ENCODE data around the gene CTXN1. TPM values are rescaled to one million over a fixed set of nuclear protein-coding genes. Genes with fewer than 3 reads are reported as not detected.
A peak's percentile ranks its signal among the peaks of the same experiment; 100 is the strongest.

The CTXN1 gene
- total RNA-seq, 1 donor from 2014 or later = 14.2 TPM

DNA sequence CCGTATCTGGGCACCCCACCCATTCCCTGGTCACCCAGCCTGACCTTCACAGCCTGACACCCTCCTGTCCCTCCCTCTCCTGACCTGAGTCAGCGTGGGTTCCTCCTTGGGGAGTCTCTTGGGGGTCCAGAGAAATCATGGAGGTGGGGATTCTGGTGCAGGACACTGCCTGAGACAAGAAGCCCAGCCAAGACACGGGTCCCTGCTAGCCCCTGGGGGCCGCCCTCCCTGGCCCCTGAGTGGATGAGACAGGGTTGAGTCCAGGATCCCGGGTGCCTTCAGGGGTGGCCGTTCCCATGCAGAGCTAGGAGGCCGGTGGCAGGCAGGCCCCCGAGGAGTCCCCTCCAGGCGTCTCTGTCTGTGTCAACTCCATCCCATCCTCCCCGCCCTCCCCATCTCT lies 20.7 kb downstream of the CTXN1 start:
- TF ChIP-seq POLR2A (IDR thresholded peaks at IDR 0.05) (no peak), POLR2AphosphoS5 (IDR thresholded peaks at IDR 0.05; ENCODE audit: insufficient read depth in 1 of 2, low read depth in 1 of 2) (no peak)
- TF ChIP-seq, protein P1, sequence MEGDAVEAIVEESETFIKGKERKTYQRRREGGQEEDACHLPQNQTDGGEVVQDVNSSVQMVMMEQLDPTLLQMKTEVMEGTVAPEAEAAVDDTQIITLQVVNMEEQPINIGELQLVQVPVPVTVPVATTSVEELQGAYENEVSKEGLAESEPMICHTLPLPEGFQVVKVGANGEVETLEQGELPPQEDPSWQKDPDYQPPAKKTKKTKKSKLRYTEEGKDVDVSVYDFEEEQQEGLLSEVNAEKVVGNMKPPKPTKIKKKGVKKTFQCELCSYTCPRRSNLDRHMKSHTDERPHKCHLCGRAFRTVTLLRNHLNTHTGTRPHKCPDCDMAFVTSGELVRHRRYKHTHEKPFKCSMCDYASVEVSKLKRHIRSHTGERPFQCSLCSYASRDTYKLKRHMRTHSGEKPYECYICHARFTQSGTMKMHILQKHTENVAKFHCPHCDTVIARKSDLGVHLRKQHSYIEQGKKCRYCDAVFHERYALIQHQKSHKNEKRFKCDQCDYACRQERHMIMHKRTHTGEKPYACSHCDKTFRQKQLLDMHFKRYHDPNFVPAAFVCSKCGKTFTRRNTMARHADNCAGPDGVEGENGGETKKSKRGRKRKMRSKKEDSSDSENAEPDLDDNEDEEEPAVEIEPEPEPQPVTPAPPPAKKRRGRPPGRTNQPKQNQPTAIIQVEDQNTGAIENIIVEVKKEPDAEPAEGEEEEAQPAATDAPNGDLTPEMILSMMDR (IDR thresholded peaks at IDR 0.05) = no peak
- Histone ChIP-seq H3K27me3 (no peaks in the 10 kb centered on the region), H3K4me1 (peaks cover 61% of the 10 kb centered on the region), H3K27ac (no peak overlapping the region), H3K4me3 (no peak overlapping the region), H3K9me3 (no peaks in the 10 kb centered on the region), H3K36me3 (peaks cover 0 to 16% of the 10 kb centered on the region in 2 donors)
- intact Hi-C loops (cut with DNase I) = no loop called here
- DNase-seq (ENCODE audit: extremely low spot score in 2 of 2) = no peak

DNA sequence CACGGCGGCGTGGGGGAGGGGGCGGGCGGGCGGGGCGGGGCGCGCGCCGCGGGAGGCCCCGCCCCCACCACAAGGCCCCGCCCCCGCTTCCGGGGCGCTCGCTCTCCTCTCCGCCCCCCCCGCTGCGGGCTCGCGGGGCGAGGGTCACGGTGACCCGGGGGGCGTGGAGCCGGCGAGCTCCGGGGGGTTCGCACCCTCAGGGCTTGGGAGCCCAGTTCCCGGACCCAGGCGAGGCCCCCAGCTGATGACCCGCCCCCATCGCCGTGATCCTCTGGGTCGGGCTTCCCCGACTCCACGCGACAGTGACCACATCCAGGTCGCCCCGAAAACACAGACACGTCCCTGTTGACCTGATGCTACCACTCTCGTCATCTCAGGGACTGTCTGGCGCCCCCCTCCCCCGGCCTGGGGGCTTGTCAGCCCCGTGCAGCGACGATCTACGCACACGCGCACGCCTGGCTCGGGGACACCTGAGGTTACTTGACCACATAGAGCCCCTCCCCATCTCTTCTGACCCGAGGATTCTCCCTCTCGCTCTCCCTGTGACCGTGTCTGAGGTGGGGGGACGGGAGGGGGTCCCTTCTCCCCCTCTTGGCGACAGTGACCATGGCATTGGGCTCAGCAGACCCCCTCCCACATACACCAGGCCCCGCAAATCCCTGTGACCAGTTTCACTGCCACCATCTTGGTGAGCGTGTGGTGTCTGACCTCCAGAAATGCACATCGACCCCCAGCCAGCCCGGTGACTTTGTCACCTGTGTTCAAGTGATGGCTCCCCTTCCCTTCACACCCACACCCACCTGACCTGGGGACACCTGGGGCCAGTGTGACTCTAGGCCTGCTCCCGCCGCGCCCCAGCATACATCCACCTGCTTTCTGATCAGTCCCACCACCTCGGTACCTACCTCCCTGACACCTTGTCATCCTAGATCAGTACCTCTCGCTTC lies 21.6 kb downstream of the CTXN1 start:
- DNase-seq (ENCODE audit: extremely low spot score in 2 of 2) = no peak
- H3K4me3 ChIP-seq = peak overlapping the region; percentile 86 to 99
- intact Hi-C loops (cut with DNase I) = no loop called here
- H3K9me3 ChIP-seq = no peaks in the 10 kb centered on the region
- peaks cover 70% of the 10 kb centered on the region for H3K4me1 ChIP-seq
- peaks cover 0 to 9% of the 10 kb centered on the region in 2 donors for H3K36me3 ChIP-seq
- peak overlapping the region; percentile 91 for H3K27ac ChIP-seq
- no peaks in the 10 kb centered on the region for H3K27me3 ChIP-seq
- TF ChIP-seq, protein P1 (IDR thresholded peaks at IDR 0.05) = no peak
- TF ChIP-seq POLR2A (IDR thresholded peaks at IDR 0.05) (no peak), POLR2AphosphoS5 (IDR thresholded peaks at IDR 0.05; ENCODE audit: insufficient read depth in 1 of 2, low read depth in 1 of 2) (no peak)

DNA sequence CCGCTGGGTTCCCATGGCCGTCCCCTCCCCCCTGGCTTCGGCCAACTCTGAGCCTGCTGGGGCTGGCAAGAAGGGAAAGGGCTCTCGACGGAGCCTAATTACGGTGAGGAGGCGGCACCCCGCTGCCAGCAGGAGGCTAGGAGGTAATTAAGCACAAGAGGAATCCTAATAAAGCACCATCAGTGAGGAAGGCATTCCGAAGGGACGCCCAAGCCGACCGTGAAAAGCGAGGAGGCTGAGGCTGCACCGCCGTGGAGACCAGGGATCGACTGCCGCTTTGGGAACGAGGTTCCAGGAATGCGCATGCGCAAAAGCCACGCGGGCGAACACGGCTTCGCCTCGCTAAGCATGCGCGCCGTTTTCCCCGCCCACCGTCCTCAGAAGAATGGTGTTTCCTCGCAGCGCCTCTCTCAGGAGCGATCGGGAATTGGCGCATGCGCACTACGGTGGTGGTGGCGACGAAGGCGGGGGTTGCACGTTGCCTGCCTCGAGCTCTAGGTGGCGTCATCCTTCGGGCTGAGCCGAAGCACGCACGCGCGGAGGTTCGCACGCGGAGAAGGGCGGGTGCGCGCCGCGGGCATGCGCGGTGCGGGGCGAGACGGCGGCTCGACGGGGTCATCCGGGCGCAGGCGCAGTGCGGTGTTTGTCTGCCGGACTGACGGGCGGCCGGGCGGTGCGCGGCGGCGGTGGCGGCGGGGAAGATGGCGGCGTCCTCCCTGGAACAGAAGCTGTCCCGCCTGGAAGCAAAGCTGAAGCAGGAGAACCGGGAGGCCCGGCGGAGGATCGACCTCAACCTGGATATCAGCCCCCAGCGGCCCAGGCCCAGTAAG lies 22.5 kb downstream of the CTXN1 start, which contains the start of gene MAP2K7:
TSS of gene MAP2K7 (plus strand) at position 634 of the 830 bp plus-strand sequence. CDS start at position 702, 68 bp downstream.
- peaks cover 69% of the 10 kb centered on the region for H3K4me1 ChIP-seq

DNA sequence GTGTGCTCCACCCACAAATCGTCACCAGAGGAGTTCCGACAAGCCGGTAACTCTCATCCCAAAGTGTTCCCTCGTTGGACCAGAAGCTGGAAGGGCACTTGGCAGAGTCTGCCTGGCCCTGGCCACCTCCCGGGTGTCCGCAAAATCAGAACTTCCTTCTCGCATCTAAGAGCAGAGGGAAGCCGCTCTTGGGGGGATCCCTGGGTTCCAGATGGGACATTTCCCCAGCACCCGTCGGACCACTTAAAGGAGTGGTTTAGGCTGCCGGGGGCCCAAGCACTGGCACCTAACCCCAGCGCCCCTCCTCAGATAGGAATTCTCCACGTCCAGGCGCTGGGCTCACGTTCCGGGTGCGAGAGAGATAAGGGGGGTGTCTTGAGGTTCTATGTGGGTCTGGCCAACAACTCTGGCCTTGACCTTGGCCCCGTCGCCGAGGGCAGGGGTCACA lies 23.1 kb downstream of the CTXN1 start:
- peaks cover 0 to 9% of the 10 kb centered on the region in 2 donors for H3K36me3 ChIP-seq
- H3K9me3 ChIP-seq = no peaks in the 10 kb centered on the region
- peak overlapping the region; percentile 88 for H3K27ac ChIP-seq
- TF ChIP-seq POLR2AphosphoS5 (IDR thresholded peaks at IDR 0.05; ENCODE audit: insufficient read depth in 1 of 2, low read depth in 1 of 2) (no peak), POLR2A (IDR thresholded peaks at IDR 0.05) (no peak)
- TF ChIP-seq, protein P1 (IDR thresholded peaks at IDR 0.05) = no peak
- DNase-seq (ENCODE audit: extremely low spot score in 2 of 2) = no peak
- peaks cover 63% of the 10 kb centered on the region for H3K4me1 ChIP-seq
- H3K27me3 ChIP-seq = no peaks in the 10 kb centered on the region
- intact Hi-C loops (cut with DNase I) = no loop called here
- peak overlapping the region; percentile 55 to 86 for H3K4me3 ChIP-seq

More for the DNA sequence above, 22.5 kb downstream of the CTXN1 start, which contains the start of gene MAP2K7:
- Histone ChIP-seq H3K4me3 (peak within 1 kb of the TSS; percentile 86 to 99), H3K27me3 (no peaks in the 10 kb centered on the region), H3K36me3 (peaks cover 0 to 9% of the 10 kb centered on the region in 2 donors), H3K27ac (peak within 1 kb of the TSS; percentile 91), H3K9me3 (no peaks in the 10 kb centered on the region)
- TF ChIP-seq POLR2AphosphoS5 (IDR thresholded peaks at IDR 0.05; ENCODE audit: insufficient read depth in 1 of 2, low read depth in 1 of 2) = peak; percentile 95 to 97
- TF ChIP-seq POLR2A (IDR thresholded peaks at IDR 0.05) = peak in 1 of 2 donors; percentile 84
- TF ChIP-seq, protein P1 (IDR thresholded peaks at IDR 0.05) = peak; percentile 13 to 70 (median 37)
- DNase-seq (ENCODE audit: extremely low spot score in 2 of 2) = peak; percentile 99 to 100
- intact Hi-C loops (cut with DNase I) = no loop called here

Measured in vagina (tissue), 2 donors.